Measurements from ENCODE around the gene ATAD3C. TPM values are rescaled to one million over a fixed set of nuclear protein-coding genes. Genes with fewer than 3 reads are reported as not detected.
A peak's percentile ranks its signal among the peaks of the same experiment; 100 is the strongest.

Gene ATAD3C
- total and polyA plus RNA-seq, 2 of the 8 experiments (the other 6 are each of a cell fraction or from before 2014, with no cell fraction given): 2.0 to 2.7 TPM

DNA sequence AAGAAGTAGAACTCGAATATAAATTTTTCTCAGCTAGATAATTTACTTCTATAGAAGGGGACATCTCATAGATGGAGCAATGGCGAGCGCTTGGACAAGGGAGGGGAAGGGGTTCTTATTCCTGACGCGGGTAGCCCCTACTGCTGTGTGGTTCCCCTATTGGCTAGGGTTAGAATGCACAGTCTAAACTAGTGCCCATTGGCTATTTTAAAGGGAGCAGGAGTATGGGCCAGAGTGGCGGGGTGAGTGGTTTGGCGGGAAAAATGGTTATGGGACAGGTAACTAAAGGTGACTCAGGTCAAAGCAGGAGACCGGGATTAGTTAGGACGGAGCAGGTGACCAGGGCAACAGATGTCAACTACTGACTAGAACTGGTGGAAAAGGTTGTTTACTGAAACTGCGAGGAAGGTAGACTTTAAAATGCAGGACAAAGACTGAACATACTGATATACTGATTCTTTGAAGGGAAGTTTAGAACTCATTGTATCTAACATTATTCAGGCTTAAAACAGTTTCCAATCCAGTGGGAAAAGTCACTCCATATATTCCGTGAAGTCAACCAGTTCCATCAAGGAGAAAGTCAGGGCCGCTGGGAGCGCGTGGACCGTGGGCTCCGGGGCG, 61.5 kb downstream of the ATAD3C start:
- Histone ChIP-seq H3K18ac (ENCODE audit: extremely low read depth, low read length) (no peak overlapping the region), H4K20me1 (replicated peaks in 1 of 2; ENCODE audit: control insufficient read depth in 1 of 2, insufficient read depth in 2 of 2, low read length in 2 of 2) (peaks cover 0 to 2% of the 10 kb centered on the region in 2 experiments), H3K27ac (ENCODE audit: low read depth, low read length) (peak overlapping the region; percentile 85), H2BK12ac (ENCODE audit: low read depth, low read length) (no peak overlapping the region), H2BK5ac (ENCODE audit: low read depth, low read length) (no peak overlapping the region), H4K5ac (ENCODE audit: insufficient read length, low read depth, low read length) (peak overlapping the region; percentile 93), H3K36me3 (ENCODE audit: control insufficient read depth in 2 of 4, insufficient read depth in 4 of 4, low read length in 3 of 4) (no peaks in the 10 kb centered on the region), H3K14ac (ENCODE audit: insufficient read length) (no peak overlapping the region), H2AFZ (ENCODE audit: low read length) (0 out of 2 replicates have a peak overlapping the region, but pooled peaks have one; percentile 14), H2BK120ac (replicated peaks; ENCODE audit: low read depth, low read length) (no peak overlapping the region), H2BK15ac (ENCODE audit: low read length) (no peak overlapping the region), H4K8ac (ENCODE audit: extremely low read depth, insufficient read depth, low read length) (peak overlapping the region; percentile 93), H3K23ac (ENCODE audit: insufficient read length) (no peak overlapping the region), H3K79me1 (ENCODE audit: low read depth, low read length) (no peaks in the 10 kb centered on the region), H3K4me2 (ENCODE audit: insufficient read depth in 1 of 2, low read depth in 2 of 2, low read length in 2 of 2) (peak overlapping the region; percentile 70 to 78), H3K4ac (replicated peaks; ENCODE audit: insufficient read length, low read depth, low read length) (no peak overlapping the region), H4K91ac (replicated peaks; ENCODE audit: insufficient read length, low read length) (peak overlapping the region; percentile 54), H3K4me3 (ENCODE audit: extremely low read depth in 1 of 4, insufficient read depth in 2 of 4, low read depth in 3 of 4, low read length in 4 of 4) (peak overlapping the region; percentile 61 to 82 (median 76)), H3K56ac (replicated peaks; ENCODE audit: insufficient read length, low read depth, low read length) (peak overlapping the region; percentile 52), H3K4me1 (replicated peaks in 1 of 4; ENCODE audit: control insufficient read depth in 3 of 4, insufficient read depth in 4 of 4, low read length in 3 of 4) (no peaks in the 10 kb centered on the region; a peak in 1 of 7 replicates), H3K27me3 (replicated peaks in 1 of 4; ENCODE audit: control insufficient read depth in 3 of 4, extremely low read depth in 1 of 4, insufficient read depth in 3 of 4, low read length in 3 of 4) (no peaks in the 10 kb centered on the region), H2AK5ac (ENCODE audit: low read depth, low read length) (no peak overlapping the region), H3K9me3 (ENCODE audit: insufficient read depth in 2 of 2, low read depth in 1 of 2, low read length in 1 of 2) (no peaks in the 10 kb centered on the region), H3K9ac (replicated peaks in 1 of 4; ENCODE audit: extremely low read depth in 1 of 4, low read depth in 3 of 4, low read length in 3 of 4) (peak overlapping the region; percentile 51 to 88 (median 85); a peak in 6 of 7 replicates), H3K79me2 (ENCODE audit: control insufficient read depth in 1 of 2, insufficient read depth in 2 of 2, low read length in 2 of 2) (peaks cover 0 to 2% of the 10 kb centered on the region in 2 experiments; a peak in 1 of 4 replicates), H3K23me2 (ENCODE audit: low read depth, low read length) (peaks cover 2% of the 10 kb centered on the region; the same call in 1 of the 2 replicates), H2BK20ac (ENCODE audit: low read length) (no peak overlapping the region)
- WGBS, 2 experiments (ENCODE audit: extremely low coverage in 1 of 2, insufficient coverage in 1 of 2, insufficient read length in 1 of 2, insufficient replicate concordance in 2 of 2, low coverage in 1 of 2, low lambda C conversion rate in 2 of 2, missing lambda C conversion rate in 1 of 2): 15% methylated on average over 17 of the region's 17 CpGs; no CpG with 5 or more reads in 1 of the 2 experiments
- POLR2A ChIA-PET (ENCODE audit: partially characterized antibody): interaction anchor here (0.6 to 1.6 kb wide), 8 partner anchors 11 to 200 kb away, joined by 3 to 5 read pairs (median 3); partner anchors contain the start of gene MRPL20
- no peak for FAIRE-seq
- DNase-seq (ENCODE audit: low read depth in 1 of 2, low spot score in 2 of 2): peak in 1 of 2 experiments; percentile 33
- CTCF ChIA-PET (ENCODE audit: partially characterized antibody): interaction anchor here (1.1 kb wide), 1 partner anchor 81 kb away, joined by 4 read pairs; no protein-coding TSS in a partner anchor
- TF ChIP-seq FOSL1 (IDR thresholded peaks at IDR 0.05; ENCODE audit: insufficient read depth, low read depth, low read length) (no peak), POLR2A (IDR thresholded peaks at IDR 0.05; ENCODE audit: control extremely low read depth in 1 of 2, low read depth in 2 of 2, low read length in 2 of 2) (no peak), BRCA1 (IDR thresholded peaks at IDR 0.05; ENCODE audit: low read depth, low read length) (0 out of 2 replicates have a peak, but pooled peaks have one; percentile 9), CREB1 (IDR thresholded peaks at IDR 0.05) (0 out of 2 replicates have a peak, but pooled peaks have one; percentile 19), RFX5 (IDR thresholded peaks at IDR 0.05; ENCODE audit: borderline replicate concordance, low read depth, low read length) (no peak), TAF7 (optimal IDR thresholded peaks at IDR 0.05; ENCODE audit: borderline replicate concordance, low read depth, low read length) (no peak), RXRA (IDR thresholded peaks at IDR 0.05; ENCODE audit: insufficient read depth, low read depth, low read length) (no peak), KDM1A (IDR thresholded peaks at IDR 0.05; ENCODE audit: borderline replicate concordance, low read length) (no peak), POLR2AphosphoS5 (IDR thresholded peaks at IDR 0.05; ENCODE audit: low read depth, low read length) (0 out of 2 replicates have a peak, but pooled peaks have one; percentile 15), BCL11A (IDR thresholded peaks at IDR 0.05; ENCODE audit: low read depth in 2 of 2, low read length in 2 of 2) (no peak)
- TF ChIP-seq, protein P1, sequence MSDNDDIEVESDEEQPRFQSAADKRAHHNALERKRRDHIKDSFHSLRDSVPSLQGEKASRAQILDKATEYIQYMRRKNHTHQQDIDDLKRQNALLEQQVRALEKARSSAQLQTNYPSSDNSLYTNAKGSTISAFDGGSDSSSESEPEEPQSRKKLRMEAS (IDR thresholded peaks at IDR 0.05): peak; percentile 25; the same call in 1 of the 2 replicates
- TF ChIP-seq, protein P2, sequence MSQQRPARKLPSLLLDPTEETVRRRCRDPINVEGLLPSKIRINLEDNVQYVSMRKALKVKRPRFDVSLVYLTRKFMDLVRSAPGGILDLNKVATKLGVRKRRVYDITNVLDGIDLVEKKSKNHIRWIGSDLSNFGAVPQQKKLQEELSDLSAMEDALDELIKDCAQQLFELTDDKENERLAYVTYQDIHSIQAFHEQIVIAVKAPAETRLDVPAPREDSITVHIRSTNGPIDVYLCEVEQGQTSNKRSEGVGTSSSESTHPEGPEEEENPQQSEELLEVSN (IDR thresholded peaks at IDR 0.05): peak; percentile 68

Data from H1 (cell line).